ENCODE results near the gene NEURL1B.

The NEURL1B gene

GRCh38 chr5:172720655-172721054 lies 79.6 kb downstream of the NEURL1B start:
- DNase-seq: no peak

- DNase-seq: peak; percentile 17
Measured at GRCh38 chr5:172721455-172722326, 80.6 kb downstream of the NEURL1B start.

- DNase-seq: no peak
Measured at GRCh38 chr5:172722327-172722815, 81.3 kb downstream of the NEURL1B start.

GRCh38 chr5:172723508-172723907 lies 82.4 kb downstream of the NEURL1B start:
- no peak for DNase-seq

- no peak for DNase-seq
Measured at GRCh38 chr5:172724242-172725183, 83.5 kb downstream of the NEURL1B start.

- no peak for DNase-seq
Measured at GRCh38 chr5:172725273-172725672, 84.2 kb downstream of the NEURL1B start.

- DNase-seq: no peak
Measured at GRCh38 chr5:172725785-172726184, 84.7 kb downstream of the NEURL1B start.

- no peak for DNase-seq
Measured at GRCh38 chr5:172726966-172727365, 85.9 kb downstream of the NEURL1B start.

GRCh38 chr5:172727551-172727950 lies 86.5 kb downstream of the NEURL1B start:
- no peak for DNase-seq

GRCh38 chr5:172728481-172729241 lies 87.6 kb downstream of the NEURL1B start:
- no peak for DNase-seq

GRCh38 chr5:172729588-172729987 lies 88.5 kb downstream of the NEURL1B start:
- DNase-seq: no peak

- DNase-seq: no peak
Measured at GRCh38 chr5:172730222-172730621, 89.2 kb downstream of the NEURL1B start.

- DNase-seq: peak; percentile 35
Measured at GRCh38 chr5:172730981-172731679, 90.1 kb downstream of the NEURL1B start.

GRCh38 chr5:172731680-172732074 lies 90.6 kb downstream of the NEURL1B start:
- DNase-seq: no peak

GRCh38 chr5:172732201-172732865 lies 91.3 kb downstream of the NEURL1B start:
- no peak for DNase-seq

GRCh38 chr5:172733131-172733973 lies 92.3 kb downstream of the NEURL1B start:
- DNase-seq: no peak

GRCh38 chr5:172733974-172734346 lies 92.9 kb downstream of the NEURL1B start:
- DNase-seq: no peak

GRCh38 chr5:172735141-172735831 lies 94.2 kb downstream of the NEURL1B start:
- DNase-seq: no peak

- no peak for DNase-seq
Measured at GRCh38 chr5:172736508-172737135, 95.6 kb downstream of the NEURL1B start.
